Nephron (organoid): ENCODE data around the gene SMYD3.
A peak's percentile ranks its signal among the peaks of the same experiment; 100 is the strongest.

Experiments
- H3K27ac Mint-ChIP-seq, 3 experiments: 2 replicates each; pipeline ENCODE4 v1.8.0; 2020; ENCODE audit warnings: mixed read lengths in 3 of 3, mild to moderate bottlenecking in 2 of 3, moderate library complexity in 1 of 3
- H3K27me3 Mint-ChIP-seq: 2 replicates; pipeline ENCODE4 v1.8.0; 2021; ENCODE audit warnings: low read depth, mild to moderate bottlenecking, moderate library complexity, mixed read lengths
- H3K36me3 Mint-ChIP-seq: 2 replicates; pipeline ENCODE4 v1.8.0; 2020; ENCODE audit warnings: low read depth, mixed read lengths
- H3K4me1 Mint-ChIP-seq: 2 replicates; pipeline ENCODE4 v1.8.0; 2020; ENCODE audit warnings: mixed read lengths
- H3K4me3 Mint-ChIP-seq, 3 experiments: 2 replicates each; pipeline ENCODE4 v1.8.0; 2020; ENCODE audit warnings: mild to moderate bottlenecking in 3 of 3, mixed read lengths in 3 of 3, moderate library complexity in 2 of 3
- H3K9me3 Mint-ChIP-seq: 2 replicates; pipeline ENCODE4 v1.8.0; 2020; ENCODE audit warnings: mixed read lengths
- CTCF ChIP-seq, 3 experiments: fragments of 200-600 bp; sonication (generic); IDR thresholded peaks; one replicate each; pipeline ENCODE4 v1.5.0; 2021; ENCODE audit warnings: antibody characterized with exemption in 3 of 3; ENCODE audit not compliant: unreplicated experiment in 3 of 3

Gene SMYD3

GRCh38 chr1:246200225-246200624, 306.9 kb downstream of the SMYD3 start:
- no peak for TF ChIP-seq CTCF (IDR thresholded peaks at IDR 0.05; ENCODE audit: unreplicated experiment in 3 of 3)
- no peaks in the 10 kb centered on the region for H3K27me3 Mint-ChIP-seq
- no peaks in the 10 kb centered on the region for H3K36me3 Mint-ChIP-seq
- H3K4me3 Mint-ChIP-seq: no peak overlapping the region
- no peaks in the 10 kb centered on the region for H3K9me3 Mint-ChIP-seq
- no peak overlapping the region for H3K27ac Mint-ChIP-seq
- no peaks in the 10 kb centered on the region for H3K4me1 Mint-ChIP-seq

- Mint-ChIP-seq H3K36me3 (no peaks in the 10 kb centered on the region), H3K9me3 (no peaks in the 10 kb centered on the region), H3K27me3 (no peaks in the 10 kb centered on the region), H3K4me3 (no peak overlapping the region), H3K27ac (peak overlapping the region in 1 of 3 experiments; percentile 39), H3K4me1 (no peaks in the 10 kb centered on the region)
- TF ChIP-seq CTCF (IDR thresholded peaks at IDR 0.05; ENCODE audit: unreplicated experiment in 3 of 3): no peak
Observed at GRCh38 chr1:246199086-246199645, 307.9 kb downstream of the SMYD3 start.

GRCh38 chr1:246198115-246198816, 308.8 kb downstream of the SMYD3 start:
- Mint-ChIP-seq H3K27ac (peak overlapping the region in 1 of 3 experiments; percentile 21), H3K4me3 (no peak overlapping the region), H3K36me3 (no peaks in the 10 kb centered on the region), H3K4me1 (no peaks in the 10 kb centered on the region), H3K27me3 (no peaks in the 10 kb centered on the region), H3K9me3 (no peaks in the 10 kb centered on the region)
- no peak for TF ChIP-seq CTCF (IDR thresholded peaks at IDR 0.05; ENCODE audit: unreplicated experiment in 3 of 3)

- no peak overlapping the region for H3K27ac Mint-ChIP-seq
- no peaks in the 10 kb centered on the region for H3K4me1 Mint-ChIP-seq
- H3K27me3 Mint-ChIP-seq: no peaks in the 10 kb centered on the region
- no peak for TF ChIP-seq CTCF (IDR thresholded peaks at IDR 0.05; ENCODE audit: unreplicated experiment in 3 of 3)
- H3K4me3 Mint-ChIP-seq: no peak overlapping the region
- H3K36me3 Mint-ChIP-seq: no peaks in the 10 kb centered on the region
- H3K9me3 Mint-ChIP-seq: no peaks in the 10 kb centered on the region
Observed at GRCh38 chr1:246197076-246197475, 310.0 kb downstream of the SMYD3 start.

GRCh38 chr1:246195296-246195695, 311.8 kb downstream of the SMYD3 start:
- TF ChIP-seq CTCF (IDR thresholded peaks at IDR 0.05; ENCODE audit: unreplicated experiment in 3 of 3): no peak
- H3K27me3 Mint-ChIP-seq: no peaks in the 10 kb centered on the region
- H3K4me1 Mint-ChIP-seq: no peaks in the 10 kb centered on the region
- peak overlapping the region in 1 of 3 experiments; percentile 30 for H3K27ac Mint-ChIP-seq
- H3K36me3 Mint-ChIP-seq: no peaks in the 10 kb centered on the region
- no peaks in the 10 kb centered on the region for H3K9me3 Mint-ChIP-seq
- H3K4me3 Mint-ChIP-seq: no peak overlapping the region

- no peaks in the 10 kb centered on the region for H3K27me3 Mint-ChIP-seq
- H3K9me3 Mint-ChIP-seq: no peaks in the 10 kb centered on the region
- no peak overlapping the region for H3K4me3 Mint-ChIP-seq
- no peak for TF ChIP-seq CTCF (IDR thresholded peaks at IDR 0.05; ENCODE audit: unreplicated experiment in 3 of 3)
- H3K36me3 Mint-ChIP-seq: no peaks in the 10 kb centered on the region
- no peaks in the 10 kb centered on the region for H3K4me1 Mint-ChIP-seq
- no peak overlapping the region for H3K27ac Mint-ChIP-seq
Observed at GRCh38 chr1:246193537-246193936, 313.5 kb downstream of the SMYD3 start.
